Lung (tissue), 12 donors: ENCODE results near the gene B3GALT4. TPM values are rescaled to one million over a fixed set of nuclear protein-coding genes. Genes with fewer than 3 reads are reported as not detected.
A peak's percentile ranks its signal among the peaks of the same experiment; 100 is the strongest.

Source experiments
- ATAC-seq: fragments of 200-7000 bp; cut with Tn5 transposase; one replicate; pipeline ENCODE4 v1.9.1; 2020; ENCODE audit warnings: moderate number of reproducible peaks; ENCODE audit not compliant: insufficient read depth, low FRiP score
- DNase-seq, 3 donors: peaks; one replicate each; pipeline ENCODE4 v3.0.0-alpha.2; 2013 to 2017
- H3K27ac ChIP-seq, 2 donors: one replicate each; pipeline ENCODE4 v1.5.1; 2013; ENCODE audit warnings: mild to moderate bottlenecking in 2 of 2, moderate library complexity in 2 of 2, control low read depth in 1 of 2, inconsistent platforms in 1 of 2, low read depth in 1 of 2, low read length in 1 of 2
- H3K27me3 ChIP-seq, 3 donors: one replicate each; pipeline ENCODE4 v1.5.1; 2013; ENCODE audit warnings: low read length in 2 of 3; ENCODE audit not compliant: control insufficient read depth in 3 of 3, insufficient read depth in 3 of 3
- H3K36me3 ChIP-seq, 4 donors: one replicate each; pipeline ENCODE4 v1.5.1; 2013; ENCODE audit warnings: low read length in 4 of 4, mild to moderate bottlenecking in 1 of 4, moderate library complexity in 1 of 4; ENCODE audit not compliant: control insufficient read depth in 4 of 4, insufficient read depth in 4 of 4
- H3K4me1 ChIP-seq, 5 donors: one replicate each; pipeline ENCODE4 v1.5.1; 2013; ENCODE audit warnings: low read length in 5 of 5, mild to moderate bottlenecking in 2 of 5, moderate library complexity in 1 of 5; ENCODE audit not compliant: control insufficient read depth in 5 of 5, insufficient read depth in 5 of 5
- H3K4me3 ChIP-seq: one replicate; pipeline ENCODE4 v1.5.1; 2013; ENCODE audit warnings: mild to moderate bottlenecking, control low read depth, moderate library complexity
- H3K9ac ChIP-seq, 2 donors: one replicate each; pipeline ENCODE4 v1.5.1; 2013; ENCODE audit warnings: low read length in 2 of 2, control low read depth in 1 of 2; ENCODE audit not compliant: insufficient read depth in 1 of 2
- H3K9me3 ChIP-seq, 4 donors: one replicate each; pipeline ENCODE4 v1.5.1; 2013; ENCODE audit warnings: low read length in 3 of 4, mild to moderate bottlenecking in 1 of 4, moderate library complexity in 1 of 4; ENCODE audit not compliant: control insufficient read depth in 4 of 4, insufficient read depth in 3 of 4
- WGBS, 2 donors: extraction: QIAGEN DNeasy Blood & Tissue Kit; methylation state at CpG; one replicate each; pipeline ENCODE4 v1.1.7; 2013; 5-methylcytosine and 5-hydroxymethylcytosine counted together
- polyA plus RNA-seq, 2 donors: library from polyadenylated mRNA; stranded (reverse); fragments of 200-250 nt; gene quantifications; one replicate each; pipeline ENCODE4 v1.2.1, GENCODE V29; 2013
- total RNA-seq, 2 donors: library from RNA; depleted of rRNA in 1 of 2; stranded (reverse); fragments of >200 nt in 1 of 2; gene quantifications; one replicate each; pipeline ENCODE4 v1.2.1, GENCODE V29; 2014 to 2021
- TF ChIP-seq, protein P1 (sequence below): IDR thresholded peaks from 2 replicates; pipeline ENCODE4 v1.5.1; 2012; ENCODE audit warnings: mild to moderate bottlenecking; ENCODE audit errors: control extremely low read depth, extremely low read depth
- donor health status: control.
- donor health status: control.
- donor health status: Bipolar disorder and iron deficiency.
- donor health status: healthy.
- donor health status: DM: yes; HTN: yes; CAD: no.

The B3GALT4 gene
- total and polyA plus RNA-seq, 4 donors, result 6.8 to 19.0 (median 14.0) TPM

DNA sequence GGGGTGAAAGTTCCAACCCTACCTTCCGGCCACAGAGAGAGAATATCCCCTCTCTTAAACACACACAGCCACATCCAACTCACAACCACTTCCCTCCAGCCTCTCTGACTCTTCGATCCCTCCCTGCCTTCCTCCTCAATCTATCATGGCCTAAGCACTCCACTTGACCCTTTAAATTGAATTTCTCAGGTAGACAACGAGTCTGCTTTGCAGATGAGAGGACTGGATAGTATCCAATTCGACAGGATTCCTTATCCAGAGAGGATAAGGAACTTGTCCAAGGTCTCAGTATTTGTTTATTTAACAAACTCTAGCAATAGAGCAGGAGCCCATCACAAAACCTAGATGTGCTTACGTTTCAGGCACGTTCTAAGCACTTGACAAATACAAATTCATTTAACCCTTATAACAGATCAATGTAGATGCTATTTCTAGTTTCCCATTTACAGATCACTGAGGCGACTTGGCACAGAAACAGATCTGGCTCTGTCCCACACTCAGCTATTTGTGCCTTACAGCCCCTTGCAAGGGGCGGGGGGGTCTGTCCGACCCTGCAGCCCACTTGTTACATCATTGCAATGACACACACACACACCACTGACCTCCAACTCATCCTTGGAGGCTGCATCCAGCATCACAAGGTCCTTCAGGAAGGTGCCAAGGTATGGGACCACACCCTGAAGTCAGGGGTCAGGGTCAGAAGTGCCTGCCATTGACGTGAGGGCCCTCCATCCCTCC is 17.3 kb downstream of the B3GALT4 start:
- Histone ChIP-seq H3K27me3 (no peaks in the 10 kb centered on the region), H3K9me3 (no peaks in the 10 kb centered on the region), H3K4me3 (no peak overlapping the region), H3K36me3 (peaks cover 11 to 42% (median 24%) of the 10 kb centered on the region in 4 donors), H3K9ac (no peak overlapping the region), H3K4me1 (peaks cover 0 to 16% (median 10%) of the 10 kb centered on the region in 5 donors), H3K27ac (no peak overlapping the region)
- 68 to 81% methylated on average over 10 of the region's 10 CpGs for WGBS, 2 donors
- DNase-seq, result no peak
- TF ChIP-seq, protein P1, sequence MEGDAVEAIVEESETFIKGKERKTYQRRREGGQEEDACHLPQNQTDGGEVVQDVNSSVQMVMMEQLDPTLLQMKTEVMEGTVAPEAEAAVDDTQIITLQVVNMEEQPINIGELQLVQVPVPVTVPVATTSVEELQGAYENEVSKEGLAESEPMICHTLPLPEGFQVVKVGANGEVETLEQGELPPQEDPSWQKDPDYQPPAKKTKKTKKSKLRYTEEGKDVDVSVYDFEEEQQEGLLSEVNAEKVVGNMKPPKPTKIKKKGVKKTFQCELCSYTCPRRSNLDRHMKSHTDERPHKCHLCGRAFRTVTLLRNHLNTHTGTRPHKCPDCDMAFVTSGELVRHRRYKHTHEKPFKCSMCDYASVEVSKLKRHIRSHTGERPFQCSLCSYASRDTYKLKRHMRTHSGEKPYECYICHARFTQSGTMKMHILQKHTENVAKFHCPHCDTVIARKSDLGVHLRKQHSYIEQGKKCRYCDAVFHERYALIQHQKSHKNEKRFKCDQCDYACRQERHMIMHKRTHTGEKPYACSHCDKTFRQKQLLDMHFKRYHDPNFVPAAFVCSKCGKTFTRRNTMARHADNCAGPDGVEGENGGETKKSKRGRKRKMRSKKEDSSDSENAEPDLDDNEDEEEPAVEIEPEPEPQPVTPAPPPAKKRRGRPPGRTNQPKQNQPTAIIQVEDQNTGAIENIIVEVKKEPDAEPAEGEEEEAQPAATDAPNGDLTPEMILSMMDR, result no peak
- ATAC-seq, result no peak

GRCh38 chr6:33295621-33296369 is 18.9 kb downstream of the B3GALT4 start:
- Histone ChIP-seq H3K36me3 (peaks cover 11 to 42% (median 24%) of the 10 kb centered on the region in 4 donors), H3K9me3 (no peaks in the 10 kb centered on the region), H3K4me1 (peaks cover 0 to 12% (median under 1%) of the 10 kb centered on the region in 5 donors), H3K4me3 (no peak overlapping the region), H3K9ac (no peak overlapping the region), H3K27me3 (no peaks in the 10 kb centered on the region), H3K27ac (no peak overlapping the region)
- DNase-seq, result no peak
- TF ChIP-seq, protein P1, result no peak
- no peak for ATAC-seq
- WGBS, 2 donors, result 90 to 94% methylated on average over 11 to 15 of the region's 15 CpGs

DNA sequence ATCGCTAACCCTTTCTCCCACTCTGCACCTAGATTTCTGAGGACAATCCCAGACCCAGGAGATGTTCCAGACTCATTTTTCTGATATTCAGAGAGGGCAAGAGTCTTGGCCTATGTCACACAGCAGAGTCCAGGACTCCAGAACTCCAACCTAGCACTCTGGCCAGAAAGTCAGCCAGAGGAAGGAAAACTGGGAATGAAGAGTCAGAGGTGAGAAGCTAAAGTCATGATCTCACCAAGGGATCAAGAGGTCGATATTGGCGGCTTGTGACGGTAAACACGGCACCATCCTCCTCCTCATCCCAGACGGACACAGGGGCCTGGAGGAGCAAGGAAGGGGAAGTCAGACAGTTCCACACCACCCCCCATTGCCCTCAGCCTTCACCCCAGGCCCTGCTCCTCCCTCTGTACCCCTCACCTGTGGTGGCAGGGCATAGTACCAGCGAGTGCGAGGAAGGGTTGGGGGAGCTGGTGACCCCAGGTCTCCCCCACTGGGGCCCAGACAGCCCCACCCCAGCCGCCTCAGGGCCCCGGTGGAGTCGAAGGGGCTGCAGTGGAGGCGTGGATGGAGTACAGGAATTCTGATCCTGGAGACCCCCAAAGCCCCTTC is 20.0 kb downstream of the B3GALT4 start:
- ATAC-seq, result no peak
- peaks cover 0 to 12% (median 0%) of the 10 kb centered on the region in 5 donors for H3K4me1 ChIP-seq
- no peak for DNase-seq
- H3K27ac ChIP-seq, result peak overlapping the region in 1 of 2 donors; percentile 85
- H3K9me3 ChIP-seq, result no peaks in the 10 kb centered on the region
- peak overlapping the region; percentile 41 for H3K4me3 ChIP-seq
- TF ChIP-seq, protein P1, result no peak
- no peaks in the 10 kb centered on the region for H3K27me3 ChIP-seq
- peaks cover 9 to 39% (median 17%) of the 10 kb centered on the region in 4 donors for H3K36me3 ChIP-seq
- no peak overlapping the region for H3K9ac ChIP-seq
- 59 to 71% methylated on average over 12 of the region's 12 CpGs for WGBS, 2 donors
